CD4-positive, alpha-beta T cell treated with Interleukin-12 subunit alpha and Interleukin-12 subunit beta, for 1 hour (primary cell): ENCODE measurements around the gene SLMAP.

Experiments
- DNase-seq: peaks from one replicate; pipeline ENCODE4 v3.0.0-alpha.2; 2020

SLMAP gene

GRCh38 chr3:57968501-57968900, 212.4 kb downstream of the SLMAP start:
- DNase-seq = no peak

DNA sequence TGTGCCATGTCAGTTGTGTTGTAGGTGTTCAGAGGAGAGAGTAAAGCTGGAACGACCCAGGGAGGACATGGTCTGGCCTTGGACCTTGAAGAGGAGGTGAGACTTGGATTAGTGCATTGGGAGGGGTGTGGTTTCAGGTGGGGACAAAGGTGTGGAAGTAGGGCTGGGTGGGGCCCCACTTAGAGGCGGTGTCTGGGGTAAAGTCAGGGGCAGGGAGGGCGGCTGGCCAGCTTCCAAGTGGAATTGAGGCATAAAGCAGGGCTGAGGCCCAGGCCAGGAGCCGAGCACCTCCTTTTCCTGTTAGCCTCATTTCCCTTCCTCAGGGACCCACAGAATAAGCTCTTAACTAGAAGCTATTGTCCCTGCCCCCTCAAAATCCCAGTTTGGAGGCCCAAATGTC, 215.9 kb downstream of the SLMAP start:
- no peak for DNase-seq

GRCh38 chr3:57972531-57973111, 216.5 kb downstream of the SLMAP start:
- DNase-seq = no peak

- no peak for DNase-seq
These were observed 217.8 kb downstream of the SLMAP start for GRCh38 chr3:57973715-57974477.

GRCh38 chr3:57974796-57975388, 218.8 kb downstream of the SLMAP start:
- no peak for DNase-seq

DNA sequence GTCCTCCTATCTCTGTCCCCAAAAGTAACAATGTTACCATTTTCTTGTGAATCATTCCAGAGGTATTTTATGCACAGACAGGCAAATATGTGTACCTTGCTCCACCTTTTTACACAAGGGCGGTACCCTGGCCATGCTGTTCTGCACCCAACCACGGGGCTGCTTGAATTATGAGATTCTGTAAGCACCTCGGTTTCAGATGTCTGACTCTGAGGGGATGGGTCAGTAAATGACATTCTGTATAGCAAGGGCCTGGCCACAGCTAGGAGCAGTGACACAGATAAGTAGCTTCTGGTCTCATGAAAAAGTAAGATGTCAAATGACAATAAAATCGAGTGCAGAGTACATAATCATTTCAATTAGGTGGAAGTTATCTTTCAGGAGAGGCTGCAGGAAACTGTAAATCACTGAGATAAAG, 221.7 kb downstream of the SLMAP start:
- DNase-seq = no peak

DNA sequence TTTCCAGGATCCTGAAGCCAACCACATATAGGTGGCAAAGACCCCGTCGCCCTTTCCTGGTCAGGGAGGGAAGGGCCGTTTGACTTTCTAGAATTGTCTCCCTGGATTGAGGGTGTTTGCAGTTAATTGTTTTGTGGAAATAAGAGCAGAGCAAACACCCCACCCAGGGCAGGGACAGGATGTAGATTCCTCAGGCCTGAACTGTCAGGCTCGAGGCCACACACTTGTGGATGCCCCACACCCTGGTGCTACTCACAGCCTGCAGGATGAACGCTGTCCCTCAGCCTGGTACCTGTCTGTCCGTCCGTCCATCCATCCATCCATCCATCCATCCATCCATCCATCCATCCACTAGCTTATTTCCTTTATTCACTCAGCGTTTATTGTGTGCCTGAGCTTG, 222.2 kb downstream of the SLMAP start:
- no peak for DNase-seq
